ENCODE results near the gene NAA20. TPM values are rescaled to one million over a fixed set of nuclear protein-coding genes. Genes with fewer than 3 reads are reported as not detected.

Gene NAA20
- total RNA-seq, 3 donors from 2014 or later: 32.6 to 47.2 (median 44.5) TPM

GRCh38 chr20:20052074-20052970 lies 35.2 kb downstream of the NAA20 start, which contains the start of the genes CFAP61 and CRNKL1:
TSS of gene CFAP61 (plus strand) at chr20:20052532. CDS start at chr20:20056654, 4,122 bp downstream.
TSS of gene CRNKL1 (minus strand) at chr20:20052466. CDS start at chr20:20052342, 124 bp downstream.
- Histone ChIP-seq H3K27me3 (no peaks in the 10 kb centered on the region), H3K9me3 (no peaks in the 10 kb centered on the region), H3K36me3 (peaks cover 8% of the 10 kb centered on the region), H3K4me3 (peak within 1 kb of the TSS; percentile 97 to 100 (median 99)), H3K4me1 (peaks cover 0 to 7% of the 10 kb centered on the region in 2 donors), H3K27ac (peak within 1 kb of the TSS; percentile 93 to 94)
- peak; percentile 93 to 98 for DNase-seq (ENCODE audit: low spot score in 2 of 2)
- intact Hi-C loops (cut with DNase I; ENCODE audit: low total_unique reads): no loop called here
- TF ChIP-seq POLR2AphosphoS5 (IDR thresholded peaks at IDR 0.05) (peak; percentile 87 to 89 (median 88)), POLR2A (IDR thresholded peaks at IDR 0.05) (no peak), CTCF (IDR thresholded peaks at IDR 0.05) (peak; percentile 39 to 54 (median 48))

GRCh38 chr20:20060234-20060998 lies 43.3 kb downstream of the NAA20 start:
- DNase-seq (ENCODE audit: low spot score in 2 of 2): no peak
- H3K9me3 ChIP-seq: no peaks in the 10 kb centered on the region
- no peaks in the 10 kb centered on the region for H3K36me3 ChIP-seq
- H3K4me1 ChIP-seq: no peaks in the 10 kb centered on the region
- no peak for TF ChIP-seq CTCF (IDR thresholded peaks at IDR 0.05)
- no peak for TF ChIP-seq POLR2A (IDR thresholded peaks at IDR 0.05)
- no peak for TF ChIP-seq POLR2AphosphoS5 (IDR thresholded peaks at IDR 0.05)
- H3K27ac ChIP-seq: no peak overlapping the region
- no peak overlapping the region for H3K4me3 ChIP-seq
- H3K27me3 ChIP-seq: no peaks in the 10 kb centered on the region
- intact Hi-C loops (cut with DNase I; ENCODE audit: low total_unique reads): no loop called here

- Histone ChIP-seq H3K27me3 (no peaks in the 10 kb centered on the region), H3K36me3 (no peaks in the 10 kb centered on the region), H3K4me3 (no peak overlapping the region), H3K9me3 (no peaks in the 10 kb centered on the region), H3K27ac (no peak overlapping the region), H3K4me1 (no peaks in the 10 kb centered on the region)
- intact Hi-C loops (cut with DNase I; ENCODE audit: low total_unique reads): no loop called here
- no peak for TF ChIP-seq CTCF (IDR thresholded peaks at IDR 0.05)
- TF ChIP-seq POLR2A (IDR thresholded peaks at IDR 0.05): no peak
- no peak for TF ChIP-seq POLR2AphosphoS5 (IDR thresholded peaks at IDR 0.05)
- no peak for DNase-seq (ENCODE audit: low spot score in 2 of 2)
Measured at GRCh38 chr20:20063941-20064702, 47.0 kb downstream of the NAA20 start.

GRCh38 chr20:20065361-20065760 lies 48.2 kb downstream of the NAA20 start:
- no peaks in the 10 kb centered on the region for H3K27me3 ChIP-seq
- no peaks in the 10 kb centered on the region for H3K9me3 ChIP-seq
- no peaks in the 10 kb centered on the region for H3K4me1 ChIP-seq
- no peaks in the 10 kb centered on the region for H3K36me3 ChIP-seq
- H3K4me3 ChIP-seq: no peak overlapping the region
- TF ChIP-seq POLR2A (IDR thresholded peaks at IDR 0.05) (no peak), POLR2AphosphoS5 (IDR thresholded peaks at IDR 0.05) (no peak), CTCF (IDR thresholded peaks at IDR 0.05) (no peak)
- DNase-seq (ENCODE audit: low spot score in 2 of 2): no peak
- H3K27ac ChIP-seq: no peak overlapping the region
- intact Hi-C loops (cut with DNase I; ENCODE audit: low total_unique reads): no loop called here

All from breast epithelium (tissue), 4 donors.